GM12878 (cell line): Measurements from ENCODE around the gene CLCN7. TPM values are rescaled to one million over a fixed set of nuclear protein-coding genes. Genes with fewer than 3 reads are reported as not detected.

ENCODE experiments used
- ATAC-seq: fragments of 200-7000 bp; cut with Tn5 transposase; 3 replicates; pipeline ENCODE4 v1.9.1; 2020; ENCODE audit warnings: mild to moderate bottlenecking, moderate library complexity
- BruUV-seq: library from RNA; stranded (reverse); fragments of 400-500 nt; replicated peaks from 2 replicates; lab custom pipeline; 2021; lab: Mats Ljungman, UMichigan
- CTCF ChIA-PET: fragments of 300-600 bp; sonication (Branson Sonifier 250); formaldehyde crosslinking; extraction: SDS; loops from one replicate; lab custom pipeline; 2021; ENCODE audit warnings: inconsistent platforms; lab: Yijun Ruan, JAX
- POLR2A ChIA-PET: fragments of 350-600 bp; formaldehyde crosslinking; extraction: SDS; loops from one replicate; lab custom pipeline; 2021; ENCODE audit warnings: inconsistent platforms; lab: Charles Lee
- RAD21 ChIA-PET: fragments of 300-600 bp; sonication (Branson Sonifier 250); formaldehyde crosslinking; loops from one replicate; lab custom pipeline; 2023; ENCODE audit warnings: antibody characterized with exemption; ENCODE audit not compliant: unreplicated experiment; lab: Charles Lee
- SMC1A ChIA-PET: fragments of 300-600 bp; sonication (Branson Sonifier 250); formaldehyde crosslinking; loops from one replicate; lab custom pipeline; 2023; ENCODE audit not compliant: unreplicated experiment, uncharacterized antibody; lab: Charles Lee
- DNase-seq: peaks from one replicate; pipeline ENCODE4 v3.0.0-alpha.2; 2011; ENCODE audit warnings: low read depth, low spot score
- FAIRE-seq: peaks from 3 replicates; lab custom pipeline; 2011; peaks lifted over from hg19 to GRCh38; lab: Jason Lieb, UNC
- H2AFZ ChIP-seq: 2 replicates; pipeline ENCODE4 v1.6.0; 2011; ENCODE audit warnings: low read depth, low read length, control low read depth; ENCODE audit not compliant: control insufficient read depth
- H3K27ac ChIP-seq: 2 replicates; pipeline ENCODE4 v1.5.1; 2011; ENCODE audit warnings: control low read depth; ENCODE audit not compliant: control insufficient read depth, insufficient read depth
- H3K27me3 ChIP-seq, 2 experiments: replicated peaks in 1 of 2; 2 replicates each; pipeline versions ENCODE4 v1.6.0 to v1.6.1; 2011; ENCODE audit warnings: low read length in 1 of 2; ENCODE audit not compliant: control insufficient read depth in 2 of 2, insufficient read depth in 2 of 2
- H3K36me3 ChIP-seq, 2 experiments: 2 replicates each; pipeline ENCODE4 v1.5.1; 2011; ENCODE audit warnings: low read length in 1 of 2; ENCODE audit not compliant: control insufficient read depth in 2 of 2, insufficient read depth in 2 of 2
- H3K4me1 ChIP-seq: 2 replicates; pipeline ENCODE4 v1.6.1; 2011; ENCODE audit warnings: mild to moderate bottlenecking, low read length, moderate library complexity, mixed read lengths; ENCODE audit not compliant: control insufficient read depth, insufficient read depth
- H3K4me2 ChIP-seq: 2 replicates; pipeline ENCODE4 v1.6.0; 2011; ENCODE audit warnings: control low read depth; ENCODE audit not compliant: control insufficient read depth, insufficient read depth
- H3K4me3 ChIP-seq: fragments of 200-600 bp; sonication (generic); 2 replicates; pipeline ENCODE4 v1.5.1; 2016
- H3K79me2 ChIP-seq: 2 replicates; pipeline ENCODE4 v1.6.0; 2011; ENCODE audit warnings: low read length; ENCODE audit not compliant: control insufficient read depth, insufficient read depth
- H3K9ac ChIP-seq: 2 replicates; pipeline ENCODE4 v1.8.0; 2011; ENCODE audit warnings: low read length, control low read depth, mixed read lengths; ENCODE audit not compliant: control insufficient read depth, insufficient read depth
- H3K9me3 ChIP-seq: replicated peaks from 3 replicates; pipeline ENCODE4 v1.5.1; 2011; ENCODE audit warnings: mild to moderate bottlenecking, low read length; ENCODE audit not compliant: control insufficient read depth, insufficient read depth
- H4K20me1 ChIP-seq: 2 replicates; pipeline ENCODE4 v1.6.0; 2011; ENCODE audit not compliant: control insufficient read depth, insufficient read depth
- E2F4 ChIP-seq: IDR thresholded peaks from 2 replicates; pipeline ENCODE4 v1.6.1; 2012; ENCODE audit warnings: low read depth, low read length, improper control_type of control experiment
- EED ChIP-seq: sonication (generic); IDR thresholded peaks from 2 replicates; pipeline ENCODE4 v1.6.1; 2016; ENCODE audit warnings: antibody characterized with exemption, low read depth
- FOXM1 ChIP-seq: IDR thresholded peaks from 2 replicates; pipeline ENCODE4 v1.6.1; 2012; ENCODE audit warnings: low read depth, mild to moderate bottlenecking, inconsistent platforms, low read length, moderate library complexity
- KAT2A ChIP-seq: conservative IDR thresholded peaks from 2 replicates; pipeline ENCODE4 v1.6.1; 2011; ENCODE audit warnings: low read depth, low read length; ENCODE audit not compliant: control insufficient read depth
- MYB ChIP-seq: fragments of 150-350 bp; IDR thresholded peaks from 2 replicates; pipeline ENCODE4 v1.6.1; 2014; ENCODE audit warnings: mild to moderate bottlenecking, low read depth, low read length, borderline replicate concordance
- NFIC ChIP-seq: IDR thresholded peaks from 2 replicates; pipeline ENCODE4 v1.6.1; 2012; ENCODE audit warnings: low read depth, mild to moderate bottlenecking, inconsistent platforms, low read length, moderate library complexity
- REST ChIP-seq: IDR thresholded peaks from 2 replicates; pipeline ENCODE4 v1.6.1; 2012; ENCODE audit warnings: mild to moderate bottlenecking, low read depth, low read length
- SMAD1 ChIP-seq: fragments of 450-650 bp; IDR thresholded peaks from 2 replicates; pipeline ENCODE4 v1.6.1; 2018; ENCODE audit warnings: mild to moderate bottlenecking, low read depth; ENCODE audit not compliant: partially characterized antibody
- TCF12 ChIP-seq: IDR thresholded peaks from 2 replicates; pipeline ENCODE4 v1.6.1; 2011; ENCODE audit warnings: low read depth, mild to moderate bottlenecking, low read length
- ZBTB33 ChIP-seq: fragments of 450-650 bp; IDR thresholded peaks from 2 replicates; pipeline ENCODE4 v1.6.1; 2017; ENCODE audit warnings: mild to moderate bottlenecking
- ZNF384 ChIP-seq: IDR thresholded peaks from 2 replicates; pipeline ENCODE4 v1.6.1; 2012; ENCODE audit warnings: low read depth, mild to moderate bottlenecking, low read length, improper control_type of control experiment, borderline replicate concordance
- WGBS: methylation state at CpG from one replicate; pipeline ENCODE4 v1.1.6; 2016; ENCODE audit warnings: low lambda C conversion rate; ENCODE audit not compliant: insufficient replicate concordance, insufficient coverage; ENCODE audit errors: missing lambda C conversion rate; 5-methylcytosine and 5-hydroxymethylcytosine counted together
- in situ Hi-C: fragments of 300-500 bp; cut with MboI; formaldehyde crosslinking; loops from 9 replicates; pipeline ENCODE4 v1.14.3; 2018; ENCODE audit warnings: mixed read lengths
- intact Hi-C: fragments of 100-400 bp; cut with micrococcal nuclease; formaldehyde crosslinking; loops from one replicate; pipeline ENCODE4 v1.14.2; 2022; ENCODE audit not compliant: unreplicated experiment
- polyA plus RNA-seq, 11 experiments: library from polyadenylated mRNA; depleted of rRNA in 4 of 11; unstranded in 6 of 11; stranded (reverse) in 5 of 11; fragments of >200 nt; fragmentation: Nextera tagmentation in 4 of 11; fragmentation: Illumina TruSeq in 1 of 11; extraction: Ambion mirVana in 4 of 11; extraction: Trizol in 1 of 11; gene quantifications; 1 replicate in 1 of 11; 2 replicates in 10 of 11; pipeline versions ENCODE4 v1.2.1 to v1.2.3, GENCODE V29; 2011 to 2016; ENCODE audit warnings: inconsistent platforms in 2 of 11, missing spikeins in 2 of 11, low read depth in 1 of 11
- total RNA-seq, 4 experiments: library from RNA; depleted of rRNA in 3 of 4; stranded (reverse); fragments of >200 nt in 3 of 4; fragmentation: Illumina TruSeq in 1 of 4; extraction: Trizol in 1 of 4; gene quantifications; 2 replicates each; pipeline versions ENCODE4 v1.2.1 to v1.2.3, GENCODE V29; 2013 to 2021

Gene CLCN7
- total and polyA plus RNA-seq, 10 of the 15 experiments (the other 5 are each of a cell fraction or from before 2014, with no cell fraction given) = 0.04 to 62.5 (median 19.9) TPM

GRCh38 chr16:1448536-1449116, 26.2 kb downstream of the CLCN7 start:
- intact Hi-C loops (no loop called here), in situ Hi-C loops (no loop called here)
- H3K9me3 ChIP-seq = no peaks in the 10 kb centered on the region
- H4K20me1 ChIP-seq = no peaks in the 10 kb centered on the region
- CTCF ChIA-PET = no interaction called here
- POLR2A ChIA-PET = no interaction called here
- ATAC-seq (no peak), DNase-seq (no peak), FAIRE-seq (no peak)
- WGBS = 96% methylated on average over 27 of the region's 30 CpGs
- TF ChIP-seq ZBTB33 (no peak), EED (no peak), KAT2A (no peak), MYB (no peak)
- H3K4me2 ChIP-seq = no peak overlapping the region
- H3K4me1 ChIP-seq = no peaks in the 10 kb centered on the region
- no TSS peak for BruUV-seq
- RAD21 ChIA-PET = no interaction called here
- H3K4me3 ChIP-seq = no peak overlapping the region
- H3K36me3 ChIP-seq = no peaks in the 10 kb centered on the region; a peak in 2 of 4 replicates
- no peaks in the 10 kb centered on the region for H3K27me3 ChIP-seq
- H2AFZ ChIP-seq = no peak overlapping the region
- H3K27ac ChIP-seq = no peak overlapping the region
- SMC1A ChIA-PET = no interaction called here
- no peak overlapping the region for H3K9ac ChIP-seq
- no peaks in the 10 kb centered on the region for H3K79me2 ChIP-seq

- no peaks in the 10 kb centered on the region for H3K79me2 ChIP-seq
- ATAC-seq (no peak), DNase-seq (no peak), FAIRE-seq (no peak)
- no peak overlapping the region for H3K4me3 ChIP-seq
- 85% methylated on average over 9 of the region's 11 CpGs for WGBS
- ChIA-PET CTCF (no interaction called here), RAD21 (no interaction called here), SMC1A (no interaction called here), POLR2A (no interaction called here)
- no peak overlapping the region for H3K9ac ChIP-seq
- H3K9me3 ChIP-seq = no peaks in the 10 kb centered on the region
- H2AFZ ChIP-seq = no peak overlapping the region
- H3K27me3 ChIP-seq = no peaks in the 10 kb centered on the region
- no peaks in the 10 kb centered on the region for H3K36me3 ChIP-seq
- no peak overlapping the region for H3K27ac ChIP-seq
- H4K20me1 ChIP-seq = no peaks in the 10 kb centered on the region
- no peaks in the 10 kb centered on the region for H3K4me1 ChIP-seq
- intact Hi-C loops = no loop called here
- no peak overlapping the region for H3K4me2 ChIP-seq
- in situ Hi-C loops = no loop called here
- BruUV-seq = no TSS peak
- TF ChIP-seq SMAD1 = no peak
- no peak for TF ChIP-seq FOXM1
- TF ChIP-seq ZNF384 = no peak
- no peak for TF ChIP-seq REST
- TF ChIP-seq E2F4 = no peak
- TF ChIP-seq NFIC = no peak
- TF ChIP-seq TCF12 = no peak
Measured at GRCh38 chr16:1447965-1448364, 26.9 kb downstream of the CLCN7 start.
